GM12872 (cell line): ENCODE results near the gene TAS2R8.

ENCODE experiments used
- TF ChIP-seq, protein P1 (sequence below): IDR thresholded peaks from 3 replicates; pipeline ENCODE4 v1.5.1; 2011; ENCODE audit warnings: low read depth, mild to moderate bottlenecking, low read length, moderate library complexity; ENCODE audit not compliant: insufficient read depth

Gene TAS2R8

DNA sequence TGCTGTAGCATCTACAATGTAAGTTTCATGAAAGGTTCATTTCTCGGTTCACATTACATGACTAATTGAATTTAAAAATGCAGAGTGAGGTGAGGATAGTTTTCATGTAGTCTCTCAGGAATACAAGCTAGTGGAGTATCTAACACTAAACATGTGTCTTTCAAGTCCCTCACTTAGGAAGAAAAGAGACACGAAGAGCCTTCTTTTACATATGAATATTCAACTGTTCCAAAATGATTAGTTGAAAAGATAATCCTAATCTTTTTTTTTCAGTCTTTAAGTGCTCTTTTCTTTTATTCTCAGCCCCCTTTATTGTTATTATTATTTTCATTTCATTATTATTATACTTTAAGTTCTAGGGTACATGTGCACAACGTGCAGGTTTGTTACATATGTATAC is 31.4 kb upstream of the TAS2R8 start:
- TF ChIP-seq, protein P1, sequence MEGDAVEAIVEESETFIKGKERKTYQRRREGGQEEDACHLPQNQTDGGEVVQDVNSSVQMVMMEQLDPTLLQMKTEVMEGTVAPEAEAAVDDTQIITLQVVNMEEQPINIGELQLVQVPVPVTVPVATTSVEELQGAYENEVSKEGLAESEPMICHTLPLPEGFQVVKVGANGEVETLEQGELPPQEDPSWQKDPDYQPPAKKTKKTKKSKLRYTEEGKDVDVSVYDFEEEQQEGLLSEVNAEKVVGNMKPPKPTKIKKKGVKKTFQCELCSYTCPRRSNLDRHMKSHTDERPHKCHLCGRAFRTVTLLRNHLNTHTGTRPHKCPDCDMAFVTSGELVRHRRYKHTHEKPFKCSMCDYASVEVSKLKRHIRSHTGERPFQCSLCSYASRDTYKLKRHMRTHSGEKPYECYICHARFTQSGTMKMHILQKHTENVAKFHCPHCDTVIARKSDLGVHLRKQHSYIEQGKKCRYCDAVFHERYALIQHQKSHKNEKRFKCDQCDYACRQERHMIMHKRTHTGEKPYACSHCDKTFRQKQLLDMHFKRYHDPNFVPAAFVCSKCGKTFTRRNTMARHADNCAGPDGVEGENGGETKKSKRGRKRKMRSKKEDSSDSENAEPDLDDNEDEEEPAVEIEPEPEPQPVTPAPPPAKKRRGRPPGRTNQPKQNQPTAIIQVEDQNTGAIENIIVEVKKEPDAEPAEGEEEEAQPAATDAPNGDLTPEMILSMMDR: no peak

DNA sequence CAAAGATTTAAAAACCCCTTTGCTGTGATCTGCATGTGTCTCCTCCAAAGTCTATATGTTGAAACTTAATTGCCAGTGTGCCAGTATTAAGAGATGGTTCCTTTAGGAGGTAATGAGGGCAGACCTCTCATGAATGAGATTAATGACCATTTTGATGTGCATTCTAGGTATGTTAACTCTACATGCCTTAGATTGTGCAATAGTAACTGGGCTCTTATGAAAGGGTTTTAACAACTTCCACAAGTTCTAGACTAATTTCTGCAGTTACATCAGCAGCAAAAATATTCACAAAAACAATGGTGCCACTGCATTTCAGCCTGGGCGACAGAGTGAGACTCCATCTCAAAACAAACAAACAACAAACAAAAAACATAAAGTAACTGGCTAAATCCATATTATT is 22.9 kb upstream of the TAS2R8 start:
- TF ChIP-seq, protein P1: no peak

DNA sequence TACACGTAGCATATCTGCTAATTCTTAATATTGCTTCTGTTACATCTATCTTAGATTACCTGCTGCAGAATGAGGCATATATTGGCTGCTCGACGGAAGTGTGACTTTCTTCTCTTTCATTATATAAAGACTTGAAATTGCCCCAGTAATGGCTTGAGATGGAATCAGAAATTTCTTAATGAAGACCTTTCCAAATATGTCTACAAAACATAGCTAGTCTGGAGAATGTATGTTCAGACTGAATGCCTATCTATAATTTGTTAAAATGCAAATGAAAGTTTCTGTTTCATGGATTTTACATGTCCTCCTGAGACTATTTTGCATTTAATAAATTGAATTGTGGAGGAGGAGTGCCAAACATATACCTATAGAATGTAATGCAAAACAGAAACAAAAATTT is 19.2 kb upstream of the TAS2R8 start, which contains the start of gene TAS2R10:
TSS of gene TAS2R10 (minus strand) at position 101 of the 400 bp plus-strand sequence. CDS start at position 12, 89 bp downstream.
- TF ChIP-seq, protein P1: no peak

DNA sequence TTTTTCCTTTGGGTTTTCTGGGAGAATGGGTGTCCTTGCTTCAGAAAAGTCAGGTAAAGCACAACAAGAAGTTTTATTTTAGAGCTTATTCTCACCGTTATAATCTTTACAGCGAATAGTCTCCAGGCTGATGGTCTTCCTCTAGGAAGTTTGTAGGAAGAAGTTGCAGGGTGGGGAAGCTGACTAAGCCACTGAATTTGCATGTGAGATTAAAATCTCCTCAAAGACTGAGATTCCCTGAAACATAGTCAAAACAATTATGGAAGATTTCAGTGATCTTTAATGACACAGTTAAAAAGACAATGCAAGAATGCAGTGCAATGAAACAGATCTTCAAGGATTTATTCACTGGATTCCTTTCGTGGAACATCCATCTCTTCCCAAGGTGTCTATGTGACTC is 17.9 kb upstream of the TAS2R8 start:
- TF ChIP-seq, protein P1: no peak

DNA sequence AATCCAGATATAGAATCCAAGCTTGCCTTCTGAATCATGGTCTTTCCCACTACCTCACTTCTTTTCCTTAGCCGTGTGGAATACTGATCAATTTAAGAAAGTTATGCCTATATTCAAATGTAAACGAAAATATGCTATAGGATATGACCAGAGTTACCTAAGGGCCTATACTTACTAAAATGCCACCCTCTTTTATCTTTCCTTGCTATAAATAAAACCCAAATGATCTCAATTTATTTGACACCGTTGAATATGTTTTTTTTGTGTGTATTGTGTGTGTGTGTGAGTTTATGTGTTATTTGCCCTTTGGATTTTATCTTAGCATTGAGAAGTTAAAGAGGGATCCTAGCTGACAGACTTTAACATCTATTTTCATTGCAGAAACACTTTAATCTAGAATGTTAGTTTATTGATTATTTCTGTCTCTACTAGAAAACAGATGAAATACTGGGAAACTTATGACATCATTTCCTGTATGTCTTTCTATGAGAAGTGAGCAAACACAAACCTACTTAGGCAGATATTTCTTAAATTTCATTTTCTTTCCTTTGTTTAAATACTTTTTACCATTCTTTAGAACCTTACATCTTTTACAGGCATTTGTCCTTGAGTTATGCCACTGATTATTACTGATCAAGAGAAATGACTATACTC is 4.9 kb upstream of the TAS2R8 start:
- TF ChIP-seq, protein P1: no peak

DNA sequence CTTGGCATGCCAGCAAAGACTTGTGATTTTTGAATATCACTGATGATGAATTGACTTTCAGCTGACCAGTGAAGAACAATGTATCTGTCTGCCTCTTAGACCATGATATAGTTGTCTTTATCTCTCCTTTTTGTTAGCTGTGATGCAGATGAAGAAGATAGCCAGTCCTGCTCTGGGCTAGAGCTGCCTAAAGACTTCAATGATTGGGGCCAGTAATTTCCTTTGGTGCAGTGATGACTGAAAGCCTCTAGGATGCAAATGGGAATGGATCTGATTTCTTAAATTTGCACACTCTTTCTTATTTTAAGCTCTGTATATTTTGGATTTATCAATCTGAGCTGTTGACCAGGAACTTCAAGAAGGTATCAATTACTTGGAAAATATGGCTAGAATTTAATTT is 3.0 kb upstream of the TAS2R8 start, which contains the start of gene TAS2R9:
TSS of gene TAS2R9 (minus strand) at position 101 of the 400 bp plus-strand sequence. CDS start at position 8, 93 bp downstream.
- TF ChIP-seq, protein P1: no peak

DNA sequence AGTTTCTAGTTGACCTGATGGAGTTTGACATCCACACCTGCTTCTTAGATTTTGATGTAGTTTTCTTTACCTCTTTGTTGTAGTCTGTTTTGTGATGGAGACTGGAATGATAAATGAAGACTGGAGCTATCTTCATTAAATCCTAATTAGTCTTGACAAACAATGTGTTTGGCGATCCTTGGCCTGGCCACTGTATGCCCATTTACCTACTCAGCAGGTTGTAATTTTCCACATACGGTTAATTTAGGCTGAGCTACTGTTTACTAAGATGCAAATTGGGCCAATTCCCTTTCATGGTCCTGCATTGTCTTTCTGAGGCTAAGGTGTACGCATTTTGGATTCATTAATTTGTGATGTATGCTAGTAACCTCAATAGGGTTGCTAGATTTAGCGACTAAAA is 4.5 kb downstream of the TAS2R8 start, which contains the start of gene TAS2R7:
TSS of gene TAS2R7 (minus strand) at position 41 of the 400 bp plus-strand sequence. CDS start 57 bp downstream, outside the sequence.
- TF ChIP-seq, protein P1: no peak
